ENCODE data around the gene MUC22.
"Not testable (repeated sequence)": the region's sequence is repeated elsewhere in the genome, so short reads cannot be mapped to it uniquely, and the experiment has no call there.

MUC22 gene

DNA sequence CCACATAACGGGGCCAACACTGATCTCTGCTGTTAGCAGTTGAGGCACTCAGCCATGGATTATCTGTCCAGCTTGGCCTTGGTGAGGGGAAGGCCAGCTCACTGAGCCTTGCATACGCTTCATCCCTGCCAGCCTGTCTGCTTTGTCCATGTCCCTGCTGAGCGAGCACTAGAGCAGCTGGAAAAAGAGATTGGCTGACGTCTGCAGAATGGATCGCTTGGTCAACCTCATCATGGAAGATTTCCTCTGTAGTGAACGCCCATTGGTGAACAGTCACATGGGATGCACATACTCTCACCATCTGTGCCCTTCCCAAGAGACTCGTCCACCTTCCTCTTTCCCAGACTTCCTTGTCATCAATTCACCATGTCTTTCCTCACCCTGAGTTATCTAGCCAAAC lies 26.9 kb downstream of the MUC22 start:
- Histone ChIP-seq H3K4me1 (ENCODE audit: control insufficient read depth, insufficient read depth, low read length, poor library complexity, severe bottlenecking) (peaks cover 7% of the 10 kb centered on the region), H3K9me3 (ENCODE audit: control insufficient read depth, low read length) (no peaks in the 10 kb centered on the region), H3K36me3 (ENCODE audit: control insufficient read depth, insufficient read depth, low read length) (no peaks in the 10 kb centered on the region), H3K27ac (ENCODE audit: low read depth, low read length, severe bottlenecking) (no peak overlapping the region), H3K4me3 (ENCODE audit: extremely low read depth, insufficient read depth, low read length, poor library complexity, severe bottlenecking) (no peak overlapping the region)
- WGBS, 2 experiments (ENCODE audit: insufficient coverage in 2 of 2): 94 to 95% methylated on average over 7 of the region's 7 CpGs

DNA sequence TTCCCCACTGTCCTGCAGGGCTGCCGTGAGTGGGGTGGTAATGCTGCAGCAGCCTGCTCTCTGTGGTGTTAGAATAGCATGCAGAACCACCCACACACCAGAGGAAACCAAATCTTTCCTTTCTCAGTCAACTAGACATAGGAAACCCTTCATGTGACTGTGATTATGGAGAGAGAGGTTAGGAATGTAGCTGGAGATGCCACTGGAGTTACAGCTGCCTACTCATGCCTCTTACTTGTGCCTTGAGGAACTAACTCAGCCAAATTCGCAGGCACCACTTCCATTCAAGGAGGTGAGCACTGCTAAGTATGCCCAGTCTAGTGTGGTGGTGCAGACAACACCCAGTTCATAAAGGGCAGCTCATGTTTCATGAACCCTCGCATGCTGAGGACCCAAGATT lies 27.4 kb downstream of the MUC22 start:
- H3K27ac ChIP-seq (ENCODE audit: low read depth, low read length, severe bottlenecking): no peak overlapping the region
- 67 to 74% methylated on average over 2 to 3 of the region's 3 CpGs for WGBS, 2 experiments (ENCODE audit: insufficient coverage in 2 of 2)
- H3K36me3 ChIP-seq (ENCODE audit: control insufficient read depth, insufficient read depth, low read length): no peaks in the 10 kb centered on the region
- H3K4me1 ChIP-seq (ENCODE audit: control insufficient read depth, insufficient read depth, low read length, poor library complexity, severe bottlenecking): peaks cover 7% of the 10 kb centered on the region
- no peaks in the 10 kb centered on the region for H3K9me3 ChIP-seq (ENCODE audit: control insufficient read depth, low read length)
- H3K4me3 ChIP-seq (ENCODE audit: extremely low read depth, insufficient read depth, low read length, poor library complexity, severe bottlenecking): no peak overlapping the region

DNA sequence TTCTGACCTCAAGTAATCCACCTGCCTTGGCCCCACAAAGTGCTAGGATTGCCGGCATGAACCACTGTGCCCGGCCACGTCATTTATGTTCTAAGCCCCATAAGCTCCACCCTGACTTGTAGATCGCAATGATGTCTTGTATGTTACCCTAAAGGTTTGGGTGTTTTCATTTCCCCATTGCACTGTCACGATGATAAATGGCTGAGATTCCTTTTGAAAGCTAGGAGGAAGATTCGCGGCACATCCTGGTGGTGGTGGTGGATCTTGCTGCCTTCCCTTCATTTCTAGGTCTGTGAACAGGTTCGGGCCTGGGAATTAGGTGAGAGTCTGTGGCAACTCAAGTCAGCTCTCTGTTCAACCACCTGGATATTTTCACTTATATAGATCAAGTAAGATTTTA lies 28.3 kb downstream of the MUC22 start:
- Histone ChIP-seq H3K27ac (ENCODE audit: low read depth, low read length, severe bottlenecking) (no peak overlapping the region), H3K36me3 (ENCODE audit: control insufficient read depth, insufficient read depth, low read length) (no peaks in the 10 kb centered on the region), H3K9me3 (ENCODE audit: control insufficient read depth, low read length) (no peaks in the 10 kb centered on the region), H3K4me3 (ENCODE audit: extremely low read depth, insufficient read depth, low read length, poor library complexity, severe bottlenecking) (no peak overlapping the region), H3K4me1 (ENCODE audit: control insufficient read depth, insufficient read depth, low read length, poor library complexity, severe bottlenecking) (peaks cover 7% of the 10 kb centered on the region)
- 94 to 100% methylated on average over 4 to 6 of the region's 8 CpGs for WGBS, 2 experiments (ENCODE audit: insufficient coverage in 2 of 2)

DNA sequence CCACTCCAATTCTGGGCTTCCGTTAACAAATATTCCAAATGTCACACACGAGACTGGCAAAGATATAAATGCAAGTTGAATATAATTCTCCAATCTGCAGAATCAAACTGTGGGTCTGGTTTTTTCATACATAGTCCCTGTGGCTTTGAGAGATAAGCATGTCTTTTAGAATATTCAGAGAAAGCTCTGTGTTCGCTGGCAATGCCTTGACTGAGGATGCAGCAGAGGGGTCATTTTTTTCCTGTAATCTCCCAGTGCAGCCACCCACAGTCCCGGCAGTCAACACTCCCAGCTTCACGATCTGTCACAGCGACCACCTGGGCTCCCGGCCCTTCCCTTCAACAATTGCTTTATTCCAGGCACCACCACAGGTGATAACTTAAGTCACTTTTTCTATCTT lies 30.5 kb downstream of the MUC22 start:
- Histone ChIP-seq H3K27ac (ENCODE audit: low read depth, low read length, severe bottlenecking) (no peak overlapping the region), H3K36me3 (ENCODE audit: control insufficient read depth, insufficient read depth, low read length) (no peaks in the 10 kb centered on the region), H3K9me3 (ENCODE audit: control insufficient read depth, low read length) (no peaks in the 10 kb centered on the region), H3K4me1 (ENCODE audit: control insufficient read depth, insufficient read depth, low read length, poor library complexity, severe bottlenecking) (peaks cover 7% of the 10 kb centered on the region), H3K4me3 (ENCODE audit: extremely low read depth, insufficient read depth, low read length, poor library complexity, severe bottlenecking) (no peak overlapping the region)
- 78 to 96% methylated on average over 4 to 5 of the region's 7 CpGs for WGBS, 2 experiments (ENCODE audit: insufficient coverage in 2 of 2)

DNA sequence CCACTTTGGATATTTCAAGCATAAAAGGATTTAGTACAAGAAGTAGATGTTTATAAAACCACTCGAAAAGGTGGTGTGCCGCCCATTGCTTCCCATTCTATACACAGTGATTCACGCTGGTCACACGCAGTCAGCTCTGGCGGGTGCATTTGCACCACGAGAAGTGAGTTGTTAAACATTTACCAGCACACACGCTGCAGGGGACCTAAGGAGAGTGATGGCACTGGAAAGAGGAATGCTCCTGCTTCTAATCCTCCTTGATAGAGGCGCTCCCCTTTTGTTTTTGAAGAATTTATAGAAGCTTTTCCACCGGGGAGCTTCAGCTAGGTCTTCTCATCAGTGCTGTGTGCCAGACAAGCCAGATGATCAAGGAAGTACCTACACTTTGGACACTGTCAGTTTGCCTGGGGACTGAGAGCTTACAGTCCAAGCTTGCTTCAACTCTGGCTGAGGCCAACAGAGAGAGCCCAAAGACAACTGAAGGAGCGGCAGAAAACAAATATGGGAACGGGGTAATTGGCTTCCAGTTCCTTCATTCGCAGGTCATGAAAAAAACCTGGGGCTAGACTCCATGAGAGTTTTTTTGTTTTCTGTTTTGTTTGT lies 31.2 kb downstream of the MUC22 start:
- H3K36me3 ChIP-seq (ENCODE audit: control insufficient read depth, insufficient read depth, low read length): no peaks in the 10 kb centered on the region
- H3K4me1 ChIP-seq (ENCODE audit: control insufficient read depth, insufficient read depth, low read length, poor library complexity, severe bottlenecking): peaks cover 7% of the 10 kb centered on the region
- no peak overlapping the region for H3K27ac ChIP-seq (ENCODE audit: low read depth, low read length, severe bottlenecking)
- H3K9me3 ChIP-seq (ENCODE audit: control insufficient read depth, low read length): no peaks in the 10 kb centered on the region
- WGBS, 2 experiments (ENCODE audit: insufficient coverage in 2 of 2): 83 to 86% methylated on average over 6 to 9 of the region's 12 CpGs
- no peak overlapping the region for H3K4me3 ChIP-seq (ENCODE audit: extremely low read depth, insufficient read depth, low read length, poor library complexity, severe bottlenecking)

DNA sequence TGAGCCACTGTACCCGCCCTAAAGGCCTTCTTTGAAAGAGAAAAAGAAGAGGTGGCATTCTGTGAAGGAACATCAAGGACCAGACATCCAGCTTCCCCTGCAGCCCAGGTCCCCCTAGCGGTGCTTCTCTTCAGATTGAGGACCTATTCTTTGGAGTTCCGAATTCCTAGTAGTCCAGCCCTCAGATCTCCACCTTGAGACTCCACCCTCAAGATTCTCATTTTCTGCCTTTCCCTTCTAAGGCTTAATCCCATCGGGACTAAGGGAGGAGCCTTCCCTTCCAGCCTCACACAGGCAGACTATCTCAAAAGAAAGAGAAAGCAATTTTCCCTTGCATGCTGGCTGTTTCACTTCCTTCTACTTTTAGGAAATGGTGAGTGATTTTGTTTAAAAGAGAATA lies 32.5 kb downstream of the MUC22 start:
- Histone ChIP-seq H3K4me3 (ENCODE audit: extremely low read depth, insufficient read depth, low read length, poor library complexity, severe bottlenecking) (no peak overlapping the region), H3K4me1 (ENCODE audit: control insufficient read depth, insufficient read depth, low read length, poor library complexity, severe bottlenecking) (peaks cover 1% of the 10 kb centered on the region), H3K36me3 (ENCODE audit: control insufficient read depth, insufficient read depth, low read length) (no peaks in the 10 kb centered on the region), H3K9me3 (ENCODE audit: control insufficient read depth, low read length) (no peaks in the 10 kb centered on the region), H3K27ac (ENCODE audit: low read depth, low read length, severe bottlenecking) (no peak overlapping the region)
- 24 to 51% methylated on average over 2 of the region's 4 CpGs for WGBS, 2 experiments (ENCODE audit: insufficient coverage in 2 of 2)

DNA sequence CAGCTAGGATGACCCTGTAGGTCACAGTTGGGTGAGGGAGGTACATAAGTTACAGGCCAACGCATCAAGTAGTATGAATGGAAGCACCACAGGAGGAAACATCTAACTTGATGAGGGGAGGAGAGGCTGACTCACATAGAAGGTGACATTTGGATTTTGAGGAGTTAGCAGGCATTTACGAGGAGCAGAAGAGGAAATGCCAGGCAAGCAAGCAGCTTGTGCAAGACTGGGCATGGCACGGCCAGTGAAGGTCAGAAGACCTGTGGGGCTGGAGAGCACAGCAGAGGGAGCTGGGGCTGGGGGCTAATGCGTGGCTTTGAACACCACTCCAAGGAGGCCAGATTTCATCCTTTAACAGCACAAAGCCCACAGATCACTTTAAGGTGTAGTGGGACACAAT lies 37.8 kb downstream of the MUC22 start:
- H3K4me1 ChIP-seq (ENCODE audit: control insufficient read depth, insufficient read depth, low read length, poor library complexity, severe bottlenecking): no peaks in the 10 kb centered on the region
- H3K4me3 ChIP-seq (ENCODE audit: extremely low read depth, insufficient read depth, low read length, poor library complexity, severe bottlenecking): no peak overlapping the region
- H3K9me3 ChIP-seq (ENCODE audit: control insufficient read depth, low read length): no peaks in the 10 kb centered on the region
- 77 to 83% methylated on average over 3 of the region's 4 CpGs for WGBS, 2 experiments (ENCODE audit: insufficient coverage in 2 of 2)
- H3K27ac ChIP-seq (ENCODE audit: low read depth, low read length, severe bottlenecking): no peak overlapping the region
- no peaks in the 10 kb centered on the region for H3K36me3 ChIP-seq (ENCODE audit: control insufficient read depth, insufficient read depth, low read length)

DNA sequence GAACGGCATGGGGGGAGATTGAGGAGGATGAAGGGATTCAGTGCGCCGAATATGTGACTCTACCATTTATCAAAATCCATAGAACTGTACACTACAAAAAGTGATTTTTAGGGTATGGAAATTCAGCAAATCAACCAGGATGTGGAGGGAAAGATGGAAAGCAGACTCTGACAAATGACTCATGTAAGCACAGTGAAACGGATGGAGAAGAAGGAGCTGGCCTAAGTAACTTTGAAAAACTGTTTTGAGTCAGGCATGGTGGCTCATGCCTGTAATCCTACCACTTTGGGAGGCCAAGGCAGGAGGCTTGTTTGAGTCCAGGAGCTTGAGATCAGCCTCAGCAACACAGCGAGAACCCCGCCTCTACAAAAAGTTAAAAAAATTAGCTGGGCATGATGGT lies 39.2 kb downstream of the MUC22 start:
- Histone ChIP-seq H3K4me3 (ENCODE audit: extremely low read depth, insufficient read depth, low read length, poor library complexity, severe bottlenecking) (no peak overlapping the region), H3K4me1 (ENCODE audit: control insufficient read depth, insufficient read depth, low read length, poor library complexity, severe bottlenecking) (no peaks in the 10 kb centered on the region), H3K36me3 (ENCODE audit: control insufficient read depth, insufficient read depth, low read length) (no peaks in the 10 kb centered on the region), H3K9me3 (ENCODE audit: control insufficient read depth, low read length) (no peaks in the 10 kb centered on the region), H3K27ac (ENCODE audit: low read depth, low read length, severe bottlenecking) (no peak overlapping the region)
- 86 to 91% methylated on average over 3 of the region's 6 CpGs for WGBS, 2 experiments (ENCODE audit: insufficient coverage in 2 of 2)

DNA sequence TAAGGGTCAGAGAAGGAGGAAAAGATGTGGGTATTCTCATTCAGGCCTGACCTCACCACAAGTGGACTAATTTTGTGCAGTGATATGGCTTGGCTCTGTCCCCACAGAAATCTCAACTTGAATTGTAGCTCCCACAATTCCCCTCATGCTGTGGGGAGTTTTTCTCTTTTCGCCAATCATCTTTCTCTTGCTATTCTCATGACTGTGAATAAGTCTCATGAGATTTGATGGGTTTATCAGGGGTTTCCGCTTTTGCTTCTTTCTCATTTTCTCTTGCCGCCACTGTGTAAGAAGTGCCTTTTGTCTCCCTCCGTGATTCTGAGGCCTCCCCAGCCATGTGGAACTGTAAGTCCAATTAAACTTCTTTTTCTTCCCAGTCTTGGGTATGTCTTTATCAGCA lies 42.9 kb downstream of the MUC22 start:
- 90% methylated on average over 3 of the region's 4 CpGs; no CpG with 5 or more reads in 1 of the 2 experiments for WGBS, 2 experiments (ENCODE audit: insufficient coverage in 2 of 2)
- not testable (repeated sequence) for H3K9me3 ChIP-seq (ENCODE audit: control insufficient read depth, low read length); H3K27ac ChIP-seq (ENCODE audit: low read depth, low read length, severe bottlenecking); H3K36me3 ChIP-seq (ENCODE audit: control insufficient read depth, insufficient read depth, low read length); H3K4me3 ChIP-seq (ENCODE audit: extremely low read depth, insufficient read depth, low read length, poor library complexity, severe bottlenecking)
- H3K4me1 ChIP-seq (ENCODE audit: control insufficient read depth, insufficient read depth, low read length, poor library complexity, severe bottlenecking): peaks cover 12% of the 10 kb centered on the region

DNA sequence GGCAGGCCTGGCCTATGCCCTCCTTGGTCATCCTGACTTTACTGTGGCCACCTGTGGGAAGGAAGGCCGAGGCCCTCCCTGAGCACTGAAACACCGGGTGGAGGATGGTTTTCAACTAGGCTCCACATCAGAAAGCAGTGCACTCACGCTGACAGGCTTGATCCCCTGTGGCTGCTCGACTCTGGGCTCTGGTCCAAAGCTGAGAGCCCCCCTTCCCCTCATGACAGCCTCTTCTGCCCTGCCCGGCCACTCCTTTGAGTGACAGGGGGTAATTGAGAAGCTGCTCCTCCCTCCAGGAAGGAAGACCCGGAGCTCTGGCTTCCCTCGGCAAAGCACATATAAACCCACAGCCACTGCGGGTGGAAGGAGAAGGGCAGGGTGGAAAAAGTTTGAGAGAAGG lies 43.6 kb downstream of the MUC22 start:
- Histone ChIP-seq H3K27ac (ENCODE audit: low read depth, low read length, severe bottlenecking) (no peak overlapping the region), H3K9me3 (ENCODE audit: control insufficient read depth, low read length) (no peaks in the 10 kb centered on the region), H3K4me1 (ENCODE audit: control insufficient read depth, insufficient read depth, low read length, poor library complexity, severe bottlenecking) (peaks cover 12% of the 10 kb centered on the region), H3K36me3 (ENCODE audit: control insufficient read depth, insufficient read depth, low read length) (no peaks in the 10 kb centered on the region), H3K4me3 (ENCODE audit: extremely low read depth, insufficient read depth, low read length, poor library complexity, severe bottlenecking) (no peak overlapping the region)
- 86 to 88% methylated on average over 3 to 5 of the region's 8 CpGs for WGBS, 2 experiments (ENCODE audit: insufficient coverage in 2 of 2)

DNA sequence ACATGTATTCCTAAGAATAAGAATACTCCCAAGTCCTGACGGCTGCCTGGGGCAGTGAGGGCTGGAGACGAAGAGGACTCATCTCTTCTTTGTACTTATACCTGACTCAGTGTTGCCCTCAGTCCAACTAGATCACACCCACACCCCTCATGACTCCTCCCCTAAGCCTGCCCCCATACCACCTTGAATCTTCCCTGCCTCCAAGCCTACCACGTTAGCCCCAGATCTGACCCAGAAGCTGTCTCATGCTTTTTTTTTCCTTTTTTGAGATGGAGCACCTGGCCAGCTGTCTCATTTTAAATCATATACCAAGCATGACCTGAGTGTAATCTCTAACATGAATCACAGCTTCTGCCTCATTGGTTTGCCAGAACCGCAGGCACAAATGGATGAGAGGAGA lies 45.2 kb downstream of the MUC22 start:
- Histone ChIP-seq H3K9me3 (ENCODE audit: control insufficient read depth, low read length) (no peaks in the 10 kb centered on the region), H3K36me3 (ENCODE audit: control insufficient read depth, insufficient read depth, low read length) (no peaks in the 10 kb centered on the region), H3K4me3 (ENCODE audit: extremely low read depth, insufficient read depth, low read length, poor library complexity, severe bottlenecking) (no peak overlapping the region), H3K27ac (ENCODE audit: low read depth, low read length, severe bottlenecking) (no peak overlapping the region), H3K4me1 (ENCODE audit: control insufficient read depth, insufficient read depth, low read length, poor library complexity, severe bottlenecking) (peaks cover 12% of the 10 kb centered on the region)
- 100% methylated on average over 2 of the region's 4 CpGs; no CpG with 5 or more reads in 1 of the 2 experiments for WGBS, 2 experiments (ENCODE audit: insufficient coverage in 2 of 2)

Data from mesodermal cell (in vitro differentiated cells).